Endothelial cell of umbilical vein (primary cell): Measurements from ENCODE around the gene CSNK1D.
"Not testable (repeated sequence)": the region's sequence is repeated elsewhere in the genome, so short reads cannot be mapped to it uniquely, and the experiment has no call there.

Experiments
- CTCF ChIP-seq, 2 donors: IDR thresholded peaks; 1 replicate in 1 of 2; 2 replicates in 1 of 2; pipeline ENCODE4 v1.5.1; 2011; ENCODE audit warnings: low read length in 2 of 2, mild to moderate bottlenecking in 2 of 2, moderate library complexity in 2 of 2, control low read depth in 1 of 2, inconsistent platforms in 1 of 2, low read depth in 1 of 2; ENCODE audit not compliant: insufficient read depth in 1 of 2; ENCODE audit errors: extremely low read depth in 1 of 2
- POLR2A ChIP-seq: IDR thresholded peaks from 2 replicates; pipeline ENCODE4 v1.6.1; 2012; ENCODE audit warnings: low read depth, mild to moderate bottlenecking, control low read depth, low read length

GRCh38 chr17:82210655-82211054 lies 62.8 kb downstream of the CSNK1D start:
- TF ChIP-seq CTCF (IDR thresholded peaks at IDR 0.05; ENCODE audit: extremely low read depth in 1 of 2, insufficient read depth in 1 of 2, low read depth in 1 of 2, low read length in 2 of 2); POLR2A: not testable (repeated sequence)
